CD4-positive, alpha-beta T cell treated with Interleukin-6 at 100 ng/mL for 8 hours (primary cell): ENCODE results near the gene PGPEP1.
"Not testable (repeated sequence)": the region's sequence is repeated elsewhere in the genome, so short reads cannot be mapped to it uniquely, and the experiment has no call there.

ENCODE experiments used
- DNase-seq: peaks from one replicate; pipeline ENCODE4 v3.0.0-alpha.2; 2020; ENCODE audit warnings: mixed read lengths, low spot score

Gene PGPEP1

GRCh38 chr19:18364826-18365528 lies 24.6 kb downstream of the PGPEP1 start:
- no peak for DNase-seq

GRCh38 chr19:18366021-18366435 lies 25.6 kb downstream of the PGPEP1 start:
- DNase-seq = no peak

DNA sequence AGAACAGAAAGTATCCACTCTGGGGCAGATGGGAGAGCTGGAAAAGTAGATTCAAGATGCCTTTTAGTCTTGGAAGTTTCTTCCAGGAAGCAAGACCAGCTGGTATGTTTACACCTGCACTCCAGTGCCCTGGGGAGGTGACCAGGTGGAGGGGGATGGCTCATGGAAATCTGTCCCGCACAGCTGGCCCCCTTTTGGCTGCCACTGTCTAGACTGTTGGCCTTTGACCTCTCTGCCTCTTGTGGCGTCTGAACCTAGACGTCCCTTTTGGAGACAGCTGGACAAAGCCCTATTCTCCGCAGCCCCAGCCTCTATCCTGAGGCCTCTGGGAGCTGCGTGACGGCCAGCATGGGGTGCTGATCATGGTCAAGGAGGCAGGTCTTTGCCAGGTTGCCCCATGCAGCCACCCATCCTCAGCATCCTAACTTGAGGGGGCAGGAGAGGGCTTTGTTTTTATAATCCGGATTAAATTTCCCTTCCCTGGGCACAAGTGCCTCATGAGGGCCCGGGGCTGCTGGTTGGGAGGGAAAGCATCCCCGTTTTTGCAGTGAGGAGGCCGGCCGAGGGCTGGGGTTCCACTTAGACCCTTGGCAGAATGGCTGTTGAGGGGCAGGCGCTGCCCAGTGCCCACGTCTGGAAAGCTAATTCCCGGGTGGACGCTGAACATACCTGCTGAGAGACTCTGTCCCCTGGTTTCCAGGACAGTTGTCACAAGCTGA lies 28.3 kb downstream of the PGPEP1 start:
- no peak for DNase-seq

GRCh38 chr19:18373407-18373891 lies 33.1 kb downstream of the PGPEP1 start:
- DNase-seq = no peak

- peak; percentile 38 for DNase-seq
Measured at GRCh38 chr19:18373892-18374629, 33.7 kb downstream of the PGPEP1 start.

DNA sequence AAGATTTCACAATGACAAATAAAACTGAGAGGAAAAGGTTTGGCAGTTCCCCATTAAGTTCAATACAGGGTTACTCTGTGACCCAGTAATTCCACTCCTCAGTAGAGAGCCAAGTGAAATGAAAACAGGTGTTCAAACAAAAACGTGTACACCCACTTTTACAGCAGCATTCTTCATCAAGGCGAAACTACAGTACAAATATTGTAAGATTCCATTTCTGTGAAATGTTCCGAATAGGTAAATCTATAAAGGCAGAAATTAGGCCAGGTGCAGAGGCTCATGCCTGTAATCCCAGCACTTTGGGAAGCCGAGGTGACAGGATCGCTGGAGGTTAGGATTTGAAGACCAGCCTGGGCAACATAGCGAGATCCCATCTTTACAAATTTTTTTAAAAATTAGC lies 36.6 kb downstream of the PGPEP1 start:
- DNase-seq = no peak

DNA sequence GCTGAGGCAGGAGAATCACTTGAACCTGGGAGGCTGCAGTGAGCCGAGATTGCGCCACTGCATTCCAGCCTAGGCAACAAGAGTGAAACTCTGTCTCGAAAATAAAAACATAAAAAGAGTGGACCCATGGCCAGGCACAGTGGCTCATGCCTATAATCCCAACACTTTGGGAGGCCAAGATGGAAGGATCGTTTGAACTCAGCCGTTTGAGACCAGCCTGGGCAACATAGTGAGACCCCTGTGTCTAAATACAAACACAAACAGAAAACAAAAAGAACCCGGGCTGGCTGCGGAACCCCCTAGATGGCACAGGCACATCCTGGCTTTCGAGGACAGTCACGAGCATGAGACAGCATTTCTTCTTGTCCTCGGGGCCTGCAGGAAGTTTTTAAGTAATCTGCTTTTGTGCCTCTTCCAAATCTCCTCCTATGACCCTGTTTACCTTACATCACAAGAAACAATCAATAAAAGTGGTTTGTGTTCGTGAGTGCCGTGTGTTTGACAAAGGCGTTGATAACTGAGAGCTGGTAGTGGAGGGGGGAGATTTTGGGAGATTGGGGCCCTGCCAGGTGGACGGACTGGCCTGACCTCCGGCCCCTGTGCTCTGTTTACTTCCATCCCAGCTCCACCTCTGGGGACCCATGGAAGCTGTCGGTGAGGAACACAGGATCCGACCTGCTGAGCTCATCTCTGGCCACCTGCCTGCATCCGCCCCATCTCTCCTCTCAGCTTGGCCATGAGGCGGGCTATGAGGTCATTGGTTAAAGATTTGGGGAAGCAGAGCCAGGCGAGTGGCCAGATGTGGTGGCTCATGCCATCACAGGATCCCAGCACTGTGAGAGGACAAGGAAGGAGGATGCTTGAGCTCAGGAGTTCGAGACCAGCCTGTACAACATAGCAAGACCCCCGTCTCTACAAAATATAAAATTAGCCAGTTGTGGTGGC lies 39.7 kb downstream of the PGPEP1 start:
- DNase-seq = no peak

- no peak for DNase-seq
Measured at GRCh38 chr19:18380843-18381242, 40.4 kb downstream of the PGPEP1 start.

- DNase-seq = not testable (repeated sequence)
Measured at GRCh38 chr19:18383622-18384021, 43.2 kb downstream of the PGPEP1 start.

- no peak for DNase-seq
Measured at GRCh38 chr19:18384775-18385174, 44.4 kb downstream of the PGPEP1 start.

DNA sequence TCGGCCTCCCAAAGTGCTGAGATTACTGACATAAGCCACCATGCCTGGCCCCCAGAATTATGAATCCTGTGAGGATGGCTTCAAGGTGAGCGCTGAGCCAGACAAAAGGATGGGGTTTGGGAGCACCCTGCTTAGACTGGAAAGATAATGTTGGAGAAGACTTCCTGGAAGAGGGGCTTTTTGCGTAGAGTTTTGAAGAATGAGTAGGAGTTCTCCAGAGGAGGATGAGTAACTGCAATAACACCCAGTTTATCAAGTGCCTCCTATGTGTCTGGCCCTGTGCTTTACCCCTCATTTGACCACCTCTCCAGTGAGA lies 44.9 kb downstream of the PGPEP1 start:
- no peak for DNase-seq

DNA sequence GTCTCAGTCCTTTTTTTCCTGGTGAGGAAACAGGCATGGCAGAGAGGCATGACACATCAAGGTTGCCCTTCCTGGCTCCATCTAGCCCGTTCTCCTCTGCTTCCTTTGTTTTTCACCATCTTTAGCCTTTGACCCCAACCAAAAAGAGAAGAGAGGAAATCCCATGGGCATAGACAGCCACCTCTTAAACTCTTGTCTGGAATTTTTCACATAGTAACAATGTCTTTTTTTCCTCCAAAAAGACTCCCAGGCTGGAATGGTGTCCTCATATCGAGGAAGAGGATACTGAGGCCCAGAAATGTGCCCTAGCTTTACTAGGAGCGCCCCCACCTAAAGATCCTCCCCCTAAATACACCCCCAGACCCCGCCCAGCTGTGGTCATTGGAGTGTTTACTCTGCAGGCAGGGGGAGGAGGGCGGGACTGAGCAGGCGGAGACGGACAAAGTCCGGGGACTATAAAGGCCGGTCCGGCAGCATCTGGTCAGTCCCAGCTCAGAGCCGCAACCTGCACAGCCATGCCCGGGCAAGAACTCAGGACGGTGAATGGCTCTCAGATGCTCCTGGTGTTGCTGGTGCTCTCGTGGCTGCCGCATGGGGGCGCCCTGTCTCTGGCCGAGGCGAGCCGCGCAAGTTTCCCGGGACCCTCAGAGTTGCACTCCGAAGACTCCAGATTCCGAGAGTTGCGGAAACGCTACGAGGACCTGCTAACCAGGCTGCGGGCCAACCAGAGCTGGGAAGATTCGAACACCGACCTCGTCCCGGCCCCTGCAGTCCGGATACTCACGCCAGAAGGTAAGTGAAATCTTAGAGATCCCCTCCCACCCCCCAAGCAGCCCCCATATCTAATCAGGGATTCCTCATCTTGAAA lies 45.5 kb downstream of the PGPEP1 start, which contains the start of gene GDF15:
Gene GDF15, plus strand, starts transcription at position 484 of the 868 bp plus-strand sequence. Its CDS starts 32 bp downstream, at position 516.
- peak; percentile 6 for DNase-seq

DNA sequence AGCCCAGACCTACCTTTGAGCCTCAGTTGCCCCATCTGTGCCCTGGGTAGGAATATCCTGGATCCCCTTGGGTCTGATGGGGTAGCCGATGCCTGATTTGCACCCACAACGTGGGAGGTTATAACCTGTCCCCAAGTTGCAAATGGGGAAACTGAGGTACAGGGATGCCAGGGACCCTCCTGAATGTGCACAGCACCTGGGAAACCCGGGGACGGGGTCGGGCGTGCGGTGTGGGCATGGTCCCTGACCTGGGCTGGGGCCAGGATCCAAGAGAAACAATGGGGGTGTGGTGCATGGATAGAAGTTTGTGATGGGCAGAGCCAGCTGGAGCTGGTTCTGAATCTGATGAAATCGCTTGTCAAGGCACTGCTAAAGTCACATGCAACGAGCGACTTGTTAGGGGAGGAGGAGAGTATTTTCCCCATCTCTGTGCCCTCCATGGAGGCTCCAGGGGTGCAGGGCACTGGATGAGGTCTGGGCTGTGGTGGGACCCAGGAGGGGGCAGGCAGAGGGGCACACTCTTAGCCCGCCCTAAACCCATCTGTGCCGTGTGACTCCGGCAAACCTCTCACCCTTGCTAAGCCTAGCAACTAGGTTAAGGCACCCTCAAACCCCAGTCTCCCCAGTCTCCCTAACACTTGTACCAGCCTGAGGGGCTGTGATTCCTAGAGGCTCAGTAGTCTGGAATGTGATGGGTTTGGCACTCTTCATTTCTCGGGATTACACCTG lies 46.3 kb downstream of the PGPEP1 start:
- DNase-seq = no peak

DNA sequence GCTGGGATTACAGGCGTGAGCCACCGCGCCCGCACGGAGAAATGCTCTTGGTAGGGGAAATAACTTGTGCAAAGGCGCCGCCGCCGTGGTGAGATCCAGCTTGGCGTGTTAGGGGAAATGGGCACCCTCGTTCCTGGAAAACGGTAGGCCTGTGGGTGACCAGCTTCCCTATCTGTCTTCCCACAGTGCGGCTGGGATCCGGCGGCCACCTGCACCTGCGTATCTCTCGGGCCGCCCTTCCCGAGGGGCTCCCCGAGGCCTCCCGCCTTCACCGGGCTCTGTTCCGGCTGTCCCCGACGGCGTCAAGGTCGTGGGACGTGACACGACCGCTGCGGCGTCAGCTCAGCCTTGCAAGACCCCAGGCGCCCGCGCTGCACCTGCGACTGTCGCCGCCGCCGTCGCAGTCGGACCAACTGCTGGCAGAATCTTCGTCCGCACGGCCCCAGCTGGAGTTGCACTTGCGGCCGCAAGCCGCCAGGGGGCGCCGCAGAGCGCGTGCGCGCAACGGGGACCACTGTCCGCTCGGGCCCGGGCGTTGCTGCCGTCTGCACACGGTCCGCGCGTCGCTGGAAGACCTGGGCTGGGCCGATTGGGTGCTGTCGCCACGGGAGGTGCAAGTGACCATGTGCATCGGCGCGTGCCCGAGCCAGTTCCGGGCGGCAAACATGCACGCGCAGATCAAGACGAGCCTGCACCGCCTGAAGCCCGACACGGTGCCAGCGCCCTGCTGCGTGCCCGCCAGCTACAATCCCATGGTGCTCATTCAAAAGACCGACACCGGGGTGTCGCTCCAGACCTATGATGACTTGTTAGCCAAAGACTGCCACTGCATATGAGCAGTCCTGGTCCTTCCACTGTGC lies 47.9 kb downstream of the PGPEP1 start:
- DNase-seq = peak; percentile 73

GRCh38 chr19:18388960-18389725 lies 48.7 kb downstream of the PGPEP1 start:
- DNase-seq = no peak

DNA sequence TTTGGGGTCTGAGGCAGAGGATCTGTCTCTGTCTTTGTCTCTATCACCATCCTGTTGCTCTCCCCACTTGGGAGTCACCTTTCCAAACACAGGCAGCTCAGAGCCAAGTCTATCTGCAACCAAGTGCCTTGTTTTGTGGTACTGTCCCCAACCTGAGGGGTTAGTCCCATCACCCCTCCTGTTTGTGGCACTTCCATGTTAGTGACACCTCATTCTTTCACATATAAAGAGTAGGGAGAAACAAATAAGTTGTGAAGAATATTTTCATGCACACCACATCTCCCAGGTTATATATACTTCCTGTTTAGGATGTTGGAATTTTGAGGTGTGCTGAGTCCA lies 49.3 kb downstream of the PGPEP1 start:
- DNase-seq = no peak

GRCh38 chr19:18390065-18390907 lies 49.9 kb downstream of the PGPEP1 start:
- DNase-seq = no peak
